GM20431 (cell line): Measurements from ENCODE around the gene TANGO2.

ENCODE experiments used
- in situ Hi-C: fragments of 300-500 bp; cut with MseI, MboI; formaldehyde crosslinking; loops from one replicate; pipeline ENCODE4 v1.15.0; 2020; ENCODE audit warnings: low sequenced_read_pairs; ENCODE audit not compliant: unreplicated experiment

Gene TANGO2

GRCh38 chr22:20020533-20021195, at the start of gene TANGO2:
Gene TANGO2 (plus strand): TSS chr22:20021110. CDS start chr22:20036799, 15,689 bp downstream.
- in situ Hi-C loops = no loop called here

GRCh38 chr22:19971276-19972124, 49.4 kb upstream of the TANGO2 start:
- in situ Hi-C loops = no loop called here

- in situ Hi-C loops = no loop called here
These were observed 48.7 kb upstream of the TANGO2 start for GRCh38 chr22:19972251-19972650.

- in situ Hi-C loops = no loop called here
These were observed 48.0 kb upstream of the TANGO2 start for GRCh38 chr22:19972652-19973550.

- in situ Hi-C loops = no loop called here
These were observed 47.2 kb upstream of the TANGO2 start for GRCh38 chr22:19973551-19974267.

- in situ Hi-C loops = no loop called here
These were observed 46.5 kb upstream of the TANGO2 start for GRCh38 chr22:19974268-19974861.

GRCh38 chr22:19974935-19975706, 45.8 kb upstream of the TANGO2 start:
- in situ Hi-C loops = no loop called here

- in situ Hi-C loops = no loop called here
These were observed 45.2 kb upstream of the TANGO2 start for GRCh38 chr22:19975707-19976035.

- in situ Hi-C loops = no loop called here
These were observed 44.2 kb upstream of the TANGO2 start for GRCh38 chr22:19976671-19977070.

- in situ Hi-C loops = no loop called here
These were observed 43.3 kb upstream of the TANGO2 start for GRCh38 chr22:19977296-19978243.

GRCh38 chr22:19978748-19979147, 42.2 kb upstream of the TANGO2 start:
- in situ Hi-C loops = no loop called here

- in situ Hi-C loops = no loop called here
These were observed 41.0 kb upstream of the TANGO2 start for GRCh38 chr22:19979712-19980493.

- in situ Hi-C loops = no loop called here
These were observed 40.1 kb upstream of the TANGO2 start for GRCh38 chr22:19980766-19981165.

GRCh38 chr22:19981171-19981960, 39.5 kb upstream of the TANGO2 start:
- in situ Hi-C loops = no loop called here

- in situ Hi-C loops = no loop called here
These were observed 38.7 kb upstream of the TANGO2 start for GRCh38 chr22:19981961-19982920.
